HG02678 (cell line): ENCODE results near the gene CYP2A6.

Experiments used
- ATAC-seq: cut with Tn5 transposase; IDR thresholded peaks from one replicate; pipeline ENCODE4 v1.9.1; 2021; ENCODE audit warnings: mild to moderate bottlenecking, moderate library complexity; ENCODE audit not compliant: unreplicated experiment

CYP2A6 gene

GRCh38 chr19:40803170-40803856, 46.9 kb downstream of the CYP2A6 start:
- no peak for ATAC-seq

DNA sequence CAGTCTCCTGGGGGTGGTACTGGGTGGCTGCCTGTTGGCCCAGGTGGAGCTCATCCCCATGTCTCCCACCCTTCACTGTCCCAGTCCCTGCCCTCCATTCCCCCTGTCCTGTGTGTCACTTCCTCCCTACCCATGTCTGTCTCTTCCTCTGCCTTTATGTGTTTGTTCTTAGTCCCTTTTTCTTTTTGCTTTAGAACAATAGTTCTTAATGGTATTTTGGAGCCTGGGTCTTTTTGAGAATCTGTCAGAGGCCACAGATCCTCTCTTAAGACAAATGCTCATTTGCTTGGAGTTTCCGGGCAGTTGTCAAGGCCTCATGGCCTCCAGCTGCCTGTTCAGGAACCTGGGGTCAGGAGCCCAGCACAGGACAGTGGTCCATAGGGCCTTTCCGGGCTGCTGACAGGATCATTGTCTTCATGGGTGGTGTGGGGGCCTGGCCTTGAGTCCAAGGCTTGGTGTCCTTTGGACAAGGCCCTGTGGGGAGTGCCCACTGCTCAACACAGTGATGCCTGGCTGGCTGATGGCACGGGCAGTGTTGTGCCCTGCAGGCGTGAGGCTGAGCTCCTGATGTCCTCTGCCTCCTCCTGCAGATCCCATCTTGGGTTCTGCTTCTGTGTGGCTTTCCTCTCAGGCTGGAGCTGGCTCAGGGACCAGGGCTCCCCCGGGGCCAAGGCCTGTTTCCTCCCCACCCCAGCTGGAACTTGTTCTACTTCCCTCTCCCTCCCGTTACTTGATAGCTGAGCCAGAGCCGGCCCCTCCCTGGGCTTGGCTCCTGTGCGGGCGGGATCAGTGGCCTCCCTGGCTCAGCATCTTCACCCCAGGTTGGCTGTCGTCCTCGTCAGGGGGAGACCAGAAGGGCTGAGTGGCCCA, 47.7 kb downstream of the CYP2A6 start:
- ATAC-seq: no peak

- ATAC-seq: no peak
Measured at GRCh38 chr19:40801426-40802299, 48.6 kb downstream of the CYP2A6 start.

GRCh38 chr19:40800997-40801377, 49.3 kb downstream of the CYP2A6 start:
- no peak for ATAC-seq

- ATAC-seq: no peak
Measured at GRCh38 chr19:40800339-40800996, 49.8 kb downstream of the CYP2A6 start.

- no peak for ATAC-seq
Measured at GRCh38 chr19:40799558-40800338, 50.5 kb downstream of the CYP2A6 start.

DNA sequence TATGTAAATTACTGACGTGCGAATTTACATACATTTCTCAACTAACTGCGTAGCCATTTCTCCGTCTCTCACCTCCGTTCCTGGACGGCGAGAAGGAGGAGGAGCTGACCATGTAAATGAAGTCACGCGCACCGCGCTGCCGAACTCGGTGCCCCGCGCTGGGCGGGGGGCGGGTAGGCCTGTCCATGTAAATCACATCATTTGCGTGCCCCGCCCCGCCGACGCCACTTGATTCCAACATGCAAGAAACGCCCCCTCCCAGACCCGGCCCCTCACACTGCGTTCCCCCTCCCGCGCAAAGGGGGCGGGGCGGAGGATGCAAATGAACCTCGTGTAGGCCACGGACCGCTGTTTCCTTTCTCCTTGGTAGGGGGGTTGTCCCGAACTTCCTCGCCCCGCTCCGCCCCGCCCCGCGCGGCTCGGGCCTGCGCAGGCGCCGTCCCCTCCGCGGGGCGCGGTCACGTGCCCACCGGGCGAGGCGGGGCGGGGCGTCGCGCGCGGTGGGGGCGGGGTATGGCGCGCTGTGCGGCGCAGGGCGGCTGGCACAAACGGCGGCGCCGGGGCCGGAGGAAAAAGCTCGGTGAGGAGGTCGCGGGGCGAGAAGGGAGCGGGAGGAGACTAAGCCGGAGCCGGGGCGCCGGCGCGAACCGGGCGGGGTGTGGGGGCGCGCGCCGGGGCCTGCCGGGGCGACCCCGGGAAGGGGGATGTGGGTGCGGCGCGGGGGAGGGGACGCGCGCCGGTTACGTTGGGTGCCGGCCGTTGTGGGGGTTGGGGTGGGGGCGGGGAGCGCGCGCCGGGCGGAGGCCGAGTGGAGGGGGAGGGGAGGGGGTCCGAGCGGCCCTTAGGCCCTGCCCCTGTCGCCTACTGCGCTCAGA, 51.3 kb downstream of the CYP2A6 start, which contains the start of gene EGLN2:
Gene EGLN2, plus strand, starts transcription at position 509 of the 875 bp plus-strand sequence. CDS start 1,382 bp downstream, outside the sequence.
- ATAC-seq: peak; percentile 74

- ATAC-seq: no peak
Measured at GRCh38 chr19:40797963-40798682, 52.1 kb downstream of the CYP2A6 start.

GRCh38 chr19:40797166-40797962, 52.9 kb downstream of the CYP2A6 start:
- no peak for ATAC-seq
